Endothelial cell (in vitro differentiated cells): ENCODE results near the gene PATJ. TPM values are rescaled to one million over a fixed set of nuclear protein-coding genes. Genes with fewer than 3 reads are reported as not detected.

ENCODE experiments used
- DNase-seq: peaks from one replicate; pipeline ENCODE4 v3.0.0; 2021; ENCODE audit warnings: low spot score
- H3K27ac Mint-ChIP-seq: one replicate; pipeline ENCODE4 v1.8.0; 2021; ENCODE audit warnings: mixed read lengths, inconsistent platforms; ENCODE audit not compliant: unreplicated experiment
- H3K27me3 Mint-ChIP-seq: one replicate; pipeline ENCODE4 v1.8.0; 2021; ENCODE audit warnings: mild to moderate bottlenecking, moderate library complexity, mixed read lengths, inconsistent platforms; ENCODE audit not compliant: unreplicated experiment
- H3K36me3 Mint-ChIP-seq: one replicate; pipeline ENCODE4 v1.8.0; 2021; ENCODE audit warnings: mild to moderate bottlenecking, low read depth, mixed read lengths, inconsistent platforms; ENCODE audit not compliant: unreplicated experiment
- H3K4me1 Mint-ChIP-seq: one replicate; pipeline ENCODE4 v1.8.0; 2021; ENCODE audit warnings: mild to moderate bottlenecking, mixed read lengths, inconsistent platforms; ENCODE audit not compliant: unreplicated experiment
- H3K4me3 Mint-ChIP-seq: one replicate; pipeline ENCODE4 v1.8.0; 2021; ENCODE audit warnings: mild to moderate bottlenecking, mixed read lengths, inconsistent platforms; ENCODE audit not compliant: unreplicated experiment
- H3K9me3 Mint-ChIP-seq: one replicate; pipeline ENCODE4 v1.8.0; 2021; ENCODE audit warnings: mixed read lengths, inconsistent platforms; ENCODE audit not compliant: unreplicated experiment
- total RNA-seq: library from RNA; stranded (reverse); fragmentation: NEBNext Ultra II Directional; extraction: Animal tissue kit (Norgen Biotek cat#: 25700); gene quantifications from one replicate; pipeline ENCODE4 v1.2.1, GENCODE V29; 2021; ENCODE audit not compliant: unreplicated experiment
- TF ChIP-seq, protein P1 (sequence below): fragments of 200-600 bp; sonication (generic); IDR thresholded peaks from one replicate; pipeline ENCODE4 v1.5.0; 2021; ENCODE audit warnings: antibody characterized with exemption; ENCODE audit not compliant: unreplicated experiment

Gene PATJ
- total RNA-seq, 1 donor from 2014 or later: 13.9 TPM

- H3K9me3 Mint-ChIP-seq: no peaks in the 10 kb centered on the region
- DNase-seq: no peak
- H3K4me3 Mint-ChIP-seq: no peak overlapping the region
- no peaks in the 10 kb centered on the region for H3K27me3 Mint-ChIP-seq
- H3K27ac Mint-ChIP-seq: no peak overlapping the region
- no peaks in the 10 kb centered on the region for H3K4me1 Mint-ChIP-seq
- no peaks in the 10 kb centered on the region for H3K36me3 Mint-ChIP-seq
- TF ChIP-seq, protein P1, sequence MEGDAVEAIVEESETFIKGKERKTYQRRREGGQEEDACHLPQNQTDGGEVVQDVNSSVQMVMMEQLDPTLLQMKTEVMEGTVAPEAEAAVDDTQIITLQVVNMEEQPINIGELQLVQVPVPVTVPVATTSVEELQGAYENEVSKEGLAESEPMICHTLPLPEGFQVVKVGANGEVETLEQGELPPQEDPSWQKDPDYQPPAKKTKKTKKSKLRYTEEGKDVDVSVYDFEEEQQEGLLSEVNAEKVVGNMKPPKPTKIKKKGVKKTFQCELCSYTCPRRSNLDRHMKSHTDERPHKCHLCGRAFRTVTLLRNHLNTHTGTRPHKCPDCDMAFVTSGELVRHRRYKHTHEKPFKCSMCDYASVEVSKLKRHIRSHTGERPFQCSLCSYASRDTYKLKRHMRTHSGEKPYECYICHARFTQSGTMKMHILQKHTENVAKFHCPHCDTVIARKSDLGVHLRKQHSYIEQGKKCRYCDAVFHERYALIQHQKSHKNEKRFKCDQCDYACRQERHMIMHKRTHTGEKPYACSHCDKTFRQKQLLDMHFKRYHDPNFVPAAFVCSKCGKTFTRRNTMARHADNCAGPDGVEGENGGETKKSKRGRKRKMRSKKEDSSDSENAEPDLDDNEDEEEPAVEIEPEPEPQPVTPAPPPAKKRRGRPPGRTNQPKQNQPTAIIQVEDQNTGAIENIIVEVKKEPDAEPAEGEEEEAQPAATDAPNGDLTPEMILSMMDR: no peak
These were observed 66.7 kb downstream of the PATJ start for GRCh38 chr1:61808968-61809367.

DNA sequence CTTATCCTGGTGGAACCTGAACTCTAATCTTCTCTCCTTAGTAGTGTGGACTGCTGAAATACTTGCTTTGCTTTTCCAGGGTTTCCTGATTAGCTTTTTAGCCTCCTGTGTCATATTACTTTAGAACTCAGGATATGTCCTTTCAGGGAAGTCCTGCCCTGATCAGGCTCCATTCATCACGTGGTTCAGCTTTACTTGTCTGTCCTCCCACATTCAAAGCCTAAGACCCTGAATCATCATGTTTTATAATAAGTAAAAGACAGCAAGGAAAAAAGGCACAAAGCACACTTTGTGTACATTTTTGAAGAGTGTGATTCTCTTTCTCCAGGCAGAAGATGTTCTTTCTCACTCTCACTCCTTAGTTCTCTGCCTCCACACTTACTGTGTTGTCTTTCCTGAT lies 70.6 kb downstream of the PATJ start:
- Mint-ChIP-seq H3K9me3 (no peaks in the 10 kb centered on the region), H3K27me3 (peaks cover 2% of the 10 kb centered on the region), H3K27ac (no peak overlapping the region), H3K4me3 (no peak overlapping the region), H3K4me1 (no peaks in the 10 kb centered on the region), H3K36me3 (no peaks in the 10 kb centered on the region)
- DNase-seq: no peak
- TF ChIP-seq, protein P1: no peak

- peaks cover 4% of the 10 kb centered on the region for H3K36me3 Mint-ChIP-seq
These were observed 73.9 kb downstream of the PATJ start for GRCh38 chr1:61816191-61816590.

DNA sequence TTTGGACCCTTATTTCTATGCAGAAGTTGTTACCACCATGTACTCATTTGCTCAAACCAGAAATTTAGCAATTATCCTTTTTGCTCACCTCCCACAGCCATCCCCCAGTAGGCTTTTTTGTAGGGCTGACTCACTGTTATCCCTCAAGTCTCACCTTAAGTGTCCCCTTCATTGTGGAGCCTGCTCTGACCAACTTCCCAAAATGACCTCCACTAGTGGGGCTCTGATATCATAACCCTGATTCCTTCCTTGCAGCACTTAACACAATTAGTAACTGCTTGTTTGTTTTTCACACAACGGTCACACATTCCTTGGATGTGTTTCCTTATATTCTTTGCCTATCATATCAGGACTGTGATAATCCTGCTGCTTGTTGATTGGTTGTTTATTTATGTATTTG lies 76.7 kb downstream of the PATJ start:
- TF ChIP-seq, protein P1: no peak
- Mint-ChIP-seq H3K27me3 (peaks cover 3% of the 10 kb centered on the region), H3K27ac (no peak overlapping the region), H3K4me1 (no peaks in the 10 kb centered on the region), H3K4me3 (no peak overlapping the region), H3K36me3 (peaks cover 4% of the 10 kb centered on the region), H3K9me3 (no peaks in the 10 kb centered on the region)
- no peak for DNase-seq

More at GRCh38 chr1:61816191-61816590, 73.9 kb downstream of the PATJ start:
- Mint-ChIP-seq H3K4me3 (no peak overlapping the region), H3K9me3 (no peaks in the 10 kb centered on the region), H3K4me1 (no peaks in the 10 kb centered on the region), H3K27ac (no peak overlapping the region), H3K27me3 (peaks cover 2% of the 10 kb centered on the region)
- DNase-seq: no peak
- TF ChIP-seq, protein P1: no peak

- H3K9me3 Mint-ChIP-seq: no peaks in the 10 kb centered on the region
- DNase-seq: no peak
- H3K27ac Mint-ChIP-seq: no peak overlapping the region
- no peak overlapping the region for H3K4me3 Mint-ChIP-seq
- TF ChIP-seq, protein P1: no peak
- peaks cover 1% of the 10 kb centered on the region for H3K27me3 Mint-ChIP-seq
- H3K36me3 Mint-ChIP-seq: peaks cover 4% of the 10 kb centered on the region
- H3K4me1 Mint-ChIP-seq: no peaks in the 10 kb centered on the region
These were observed 77.1 kb downstream of the PATJ start for GRCh38 chr1:61819421-61819820.
